Parathyroid adenoma (tissue), 2 donors: Measurements from ENCODE around the gene AVPR2.

Experiments used
- H2AFZ ChIP-seq: fragments of 300-600 bp; sonication (generic); one replicate; pipeline ENCODE4 v1.7.0; 2017; ENCODE audit warnings: antibody characterized with exemption, mild to moderate bottlenecking
- H3K27ac ChIP-seq: fragments of 300-600 bp; sonication (generic); one replicate; pipeline ENCODE4 v1.7.0; 2017
- H3K27me3 ChIP-seq: fragments of 300-600 bp; sonication (generic); one replicate; pipeline ENCODE4 v1.7.0; 2017; ENCODE audit warnings: low read length; ENCODE audit not compliant: control insufficient read depth, insufficient read depth
- H3K36me3 ChIP-seq: fragments of 300-600 bp; sonication (generic); one replicate; pipeline ENCODE4 v1.7.0; 2017; ENCODE audit warnings: low read length; ENCODE audit not compliant: control insufficient read depth, insufficient read depth
- H3K4me1 ChIP-seq: fragments of 300-600 bp; sonication (generic); one replicate; pipeline ENCODE4 v1.7.0; 2017; ENCODE audit warnings: control low read depth
- H3K4me2 ChIP-seq: fragments of 300-600 bp; sonication (generic); one replicate; pipeline ENCODE4 v1.7.0; 2017; ENCODE audit warnings: low read length
- H3K4me3 ChIP-seq: fragments of 300-600 bp; sonication (generic); one replicate; pipeline ENCODE4 v1.7.0; 2017; ENCODE audit warnings: low read depth, low read length
- H3K79me2 ChIP-seq: fragments of 300-600 bp; sonication (generic); one replicate; pipeline ENCODE4 v1.7.0; 2017; ENCODE audit warnings: control low read depth
- H3K9ac ChIP-seq: fragments of 300-600 bp; sonication (generic); one replicate; pipeline ENCODE4 v1.7.0; 2017; ENCODE audit warnings: mild to moderate bottlenecking
- H3K9me3 ChIP-seq: fragments of 300-600 bp; sonication (generic); one replicate; pipeline ENCODE4 v1.7.0; 2017; ENCODE audit warnings: low read length; ENCODE audit not compliant: control insufficient read depth
- TF ChIP-seq, protein P1 (sequence below): fragments of 300-600 bp; sonication (generic); IDR thresholded peaks from one replicate; pipeline ENCODE4 v1.7.0; 2017; ENCODE audit warnings: antibody characterized with exemption, mild to moderate bottlenecking
- donor health status: primary hyperparathyroidism.

Gene AVPR2

DNA sequence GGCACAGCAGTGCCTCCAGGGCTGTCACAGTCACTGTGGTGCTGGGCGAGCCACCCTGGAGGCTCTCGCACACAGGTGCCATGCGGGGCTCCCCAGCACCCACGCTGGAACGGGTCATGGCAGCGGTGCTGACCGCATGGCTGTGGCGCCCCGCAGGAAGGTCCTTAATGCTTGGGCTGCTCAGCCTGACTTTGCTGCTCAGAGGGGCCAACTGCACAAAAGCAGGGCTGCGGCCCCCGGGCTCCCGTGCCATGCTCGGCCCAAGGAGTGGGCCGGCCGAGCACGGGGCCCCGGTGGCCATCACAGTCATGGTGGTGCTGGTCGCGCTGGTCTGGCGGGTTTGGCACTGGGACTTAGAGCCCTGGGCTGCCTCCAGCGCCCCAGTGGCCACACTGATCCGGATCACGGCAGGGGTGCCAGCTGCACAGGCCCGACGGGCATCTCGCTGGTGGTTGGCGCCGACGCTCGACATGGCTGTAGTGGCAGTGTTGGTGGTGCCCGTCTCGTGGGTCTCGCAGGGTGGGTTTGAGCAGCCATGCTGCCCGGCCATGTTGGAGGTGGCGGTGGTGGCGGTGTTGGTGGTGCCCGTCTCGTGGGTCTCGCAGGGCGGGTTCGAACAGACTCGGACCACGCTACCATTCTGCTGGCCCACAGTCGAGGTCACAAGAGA lies 50.2 kb downstream of the AVPR2 start:
- Histone ChIP-seq H3K36me3 (no peaks in the 10 kb centered on the region), H3K79me2 (no peaks in the 10 kb centered on the region), H2AFZ (no peak overlapping the region), H3K27me3 (no peaks in the 10 kb centered on the region), H3K4me2 (no peak overlapping the region), H3K4me3 (no peak overlapping the region), H3K9me3 (no peaks in the 10 kb centered on the region), H3K9ac (no peak overlapping the region), H3K27ac (no peak overlapping the region), H3K4me1 (no peaks in the 10 kb centered on the region)
- TF ChIP-seq, protein P1, sequence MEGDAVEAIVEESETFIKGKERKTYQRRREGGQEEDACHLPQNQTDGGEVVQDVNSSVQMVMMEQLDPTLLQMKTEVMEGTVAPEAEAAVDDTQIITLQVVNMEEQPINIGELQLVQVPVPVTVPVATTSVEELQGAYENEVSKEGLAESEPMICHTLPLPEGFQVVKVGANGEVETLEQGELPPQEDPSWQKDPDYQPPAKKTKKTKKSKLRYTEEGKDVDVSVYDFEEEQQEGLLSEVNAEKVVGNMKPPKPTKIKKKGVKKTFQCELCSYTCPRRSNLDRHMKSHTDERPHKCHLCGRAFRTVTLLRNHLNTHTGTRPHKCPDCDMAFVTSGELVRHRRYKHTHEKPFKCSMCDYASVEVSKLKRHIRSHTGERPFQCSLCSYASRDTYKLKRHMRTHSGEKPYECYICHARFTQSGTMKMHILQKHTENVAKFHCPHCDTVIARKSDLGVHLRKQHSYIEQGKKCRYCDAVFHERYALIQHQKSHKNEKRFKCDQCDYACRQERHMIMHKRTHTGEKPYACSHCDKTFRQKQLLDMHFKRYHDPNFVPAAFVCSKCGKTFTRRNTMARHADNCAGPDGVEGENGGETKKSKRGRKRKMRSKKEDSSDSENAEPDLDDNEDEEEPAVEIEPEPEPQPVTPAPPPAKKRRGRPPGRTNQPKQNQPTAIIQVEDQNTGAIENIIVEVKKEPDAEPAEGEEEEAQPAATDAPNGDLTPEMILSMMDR, result no peak

DNA sequence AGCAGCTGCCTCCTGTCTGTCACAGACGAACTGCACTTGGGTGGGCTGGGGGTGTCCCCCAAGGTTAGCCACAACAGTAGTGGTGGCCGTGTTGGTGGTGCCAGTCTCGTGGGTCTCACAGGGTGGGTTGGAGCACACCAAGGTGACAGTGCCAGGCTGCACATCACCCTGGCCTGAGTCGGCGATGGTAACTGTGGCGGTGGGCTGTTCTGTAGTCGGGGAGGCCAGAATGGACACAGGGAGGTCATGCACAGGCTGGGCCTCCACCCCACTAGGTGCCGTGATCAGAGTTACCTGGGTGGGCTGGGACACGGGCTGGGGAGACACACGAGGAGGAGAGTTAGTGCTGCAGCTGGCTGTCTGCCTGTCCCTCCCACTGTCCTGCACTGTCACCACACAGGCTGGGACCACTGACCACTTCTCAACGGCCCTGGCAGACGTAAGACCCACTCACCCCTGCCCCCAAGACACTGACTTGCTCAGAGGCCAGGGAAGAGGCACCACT lies 50.8 kb downstream of the AVPR2 start:
- no peaks in the 10 kb centered on the region for H3K9me3 ChIP-seq
- H3K79me2 ChIP-seq, result no peaks in the 10 kb centered on the region
- H3K36me3 ChIP-seq, result no peaks in the 10 kb centered on the region
- no peak overlapping the region for H2AFZ ChIP-seq
- H3K27me3 ChIP-seq, result no peaks in the 10 kb centered on the region
- H3K4me3 ChIP-seq, result no peak overlapping the region
- H3K4me1 ChIP-seq, result no peaks in the 10 kb centered on the region
- no peak overlapping the region for H3K4me2 ChIP-seq
- no peak overlapping the region for H3K27ac ChIP-seq
- H3K9ac ChIP-seq, result no peak overlapping the region
- TF ChIP-seq, protein P1, result no peak

DNA sequence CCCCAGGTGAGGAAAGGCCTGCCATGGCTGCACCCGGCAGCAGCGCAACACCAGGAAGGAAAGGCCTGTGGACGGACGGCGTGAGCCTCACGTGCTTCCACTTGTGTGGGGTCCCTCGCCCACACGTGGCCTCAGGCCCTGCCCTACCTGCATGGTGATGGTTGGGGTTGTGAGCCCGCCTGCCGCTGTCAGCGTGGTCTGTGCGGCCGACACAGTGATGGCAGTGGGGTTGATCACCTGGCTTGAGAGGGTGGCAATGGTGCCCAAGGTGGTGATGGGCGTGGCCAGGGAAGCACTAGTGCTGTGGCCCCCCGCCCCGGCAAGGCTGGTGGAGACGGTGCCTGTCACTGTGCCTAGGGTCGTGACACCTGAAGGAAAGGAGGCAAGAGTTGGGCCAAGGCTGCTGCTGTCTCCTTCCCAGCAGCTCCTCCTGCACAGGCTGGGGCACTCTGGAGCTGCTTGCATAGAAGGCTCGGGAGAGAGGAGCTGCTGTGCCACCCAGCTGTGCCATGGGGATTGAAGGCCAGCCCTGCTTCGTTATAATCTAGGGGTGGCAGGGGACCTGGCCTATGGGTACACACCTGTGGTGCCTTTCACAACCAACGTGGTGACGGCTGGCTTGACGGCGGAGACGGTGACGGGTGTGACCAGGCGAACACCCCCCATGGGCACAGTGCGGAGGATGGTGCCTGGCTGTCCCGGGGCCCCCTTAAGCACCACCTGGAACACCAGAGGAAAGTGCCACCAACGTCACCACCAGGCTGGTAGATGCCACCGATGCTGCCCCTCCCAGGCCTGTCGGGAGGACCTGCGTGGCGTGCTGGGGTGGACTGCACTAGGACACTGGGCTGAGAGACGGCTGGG lies 51.8 kb downstream of the AVPR2 start:
- H3K79me2 ChIP-seq, result peaks cover 2% of the 10 kb centered on the region
- H3K4me3 ChIP-seq, result no peak overlapping the region
- no peaks in the 10 kb centered on the region for H3K9me3 ChIP-seq
- no peak overlapping the region for H3K4me2 ChIP-seq
- H3K9ac ChIP-seq, result no peak overlapping the region
- no peaks in the 10 kb centered on the region for H3K4me1 ChIP-seq
- H3K36me3 ChIP-seq, result no peaks in the 10 kb centered on the region
- TF ChIP-seq, protein P1, result no peak
- no peak overlapping the region for H3K27ac ChIP-seq
- H3K27me3 ChIP-seq, result no peaks in the 10 kb centered on the region
- H2AFZ ChIP-seq, result no peak overlapping the region
